ENCODE measurements around the gene HP.
A peak's percentile ranks its signal among the peaks of the same experiment; 100 is the strongest.
"Not testable (repeated sequence)": the region's sequence is repeated elsewhere in the genome, so short reads cannot be mapped to it uniquely, and the experiment has no call there.

Gene HP, protein sequence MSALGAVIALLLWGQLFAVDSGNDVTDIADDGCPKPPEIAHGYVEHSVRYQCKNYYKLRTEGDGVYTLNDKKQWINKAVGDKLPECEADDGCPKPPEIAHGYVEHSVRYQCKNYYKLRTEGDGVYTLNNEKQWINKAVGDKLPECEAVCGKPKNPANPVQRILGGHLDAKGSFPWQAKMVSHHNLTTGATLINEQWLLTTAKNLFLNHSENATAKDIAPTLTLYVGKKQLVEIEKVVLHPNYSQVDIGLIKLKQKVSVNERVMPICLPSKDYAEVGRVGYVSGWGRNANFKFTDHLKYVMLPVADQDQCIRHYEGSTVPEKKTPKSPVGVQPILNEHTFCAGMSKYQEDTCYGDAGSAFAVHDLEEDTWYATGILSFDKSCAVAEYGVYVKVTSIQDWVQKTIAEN

DNA sequence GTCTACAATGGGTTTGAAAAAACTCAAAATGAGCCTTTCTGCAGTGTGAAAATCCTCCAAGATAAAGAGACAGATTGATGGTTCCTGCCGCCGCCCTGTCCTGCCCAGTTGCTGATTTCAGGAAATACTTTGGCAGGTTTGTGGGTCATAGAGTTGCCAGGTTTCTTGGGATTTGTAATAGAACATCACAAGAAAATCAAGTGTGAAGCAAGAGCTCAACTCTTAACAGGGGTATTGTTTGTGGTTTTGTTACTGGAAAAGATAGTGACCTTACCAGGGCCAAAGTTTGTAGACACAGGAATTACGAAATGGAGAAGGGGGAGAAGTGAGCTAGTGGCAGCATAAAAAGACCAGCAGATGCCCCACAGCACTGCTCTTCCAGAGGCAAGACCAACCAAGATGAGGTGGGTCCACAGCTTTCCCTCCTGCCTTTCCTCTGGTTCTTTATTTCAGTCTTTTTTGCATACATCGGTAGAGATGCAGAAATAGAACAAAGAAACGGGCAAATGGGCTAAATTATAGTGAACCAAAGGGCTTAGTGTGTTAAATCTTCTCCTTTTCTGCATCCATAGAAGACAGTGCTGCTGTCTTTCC, at the start of gene HP:
Gene HP (plus strand): TSS at position 252 of the 594 bp plus-strand sequence. CDS start 148 bp downstream, at position 400.
- DNase-seq (ENCODE audit: low read depth) = not testable (repeated sequence)

DNA sequence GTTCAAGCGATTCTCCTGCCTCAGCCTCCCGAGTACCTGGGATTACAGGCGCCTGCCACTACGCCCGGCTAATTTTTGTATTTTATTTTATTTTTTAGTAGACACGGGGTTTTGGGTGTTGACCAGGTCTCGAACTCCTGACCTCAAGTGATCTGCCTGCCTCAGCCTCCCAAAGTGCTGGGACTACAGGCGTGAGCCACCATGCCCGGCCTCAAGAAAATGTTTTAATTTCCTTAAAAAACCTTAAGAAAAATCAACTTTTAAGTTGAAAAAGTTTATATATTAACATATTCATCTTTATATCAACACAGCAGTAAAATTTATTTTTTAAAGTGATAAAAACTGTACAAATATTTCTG, 46.3 kb upstream of the HP start:
- DNase-seq (ENCODE audit: low read depth) = not testable (repeated sequence)

DNA sequence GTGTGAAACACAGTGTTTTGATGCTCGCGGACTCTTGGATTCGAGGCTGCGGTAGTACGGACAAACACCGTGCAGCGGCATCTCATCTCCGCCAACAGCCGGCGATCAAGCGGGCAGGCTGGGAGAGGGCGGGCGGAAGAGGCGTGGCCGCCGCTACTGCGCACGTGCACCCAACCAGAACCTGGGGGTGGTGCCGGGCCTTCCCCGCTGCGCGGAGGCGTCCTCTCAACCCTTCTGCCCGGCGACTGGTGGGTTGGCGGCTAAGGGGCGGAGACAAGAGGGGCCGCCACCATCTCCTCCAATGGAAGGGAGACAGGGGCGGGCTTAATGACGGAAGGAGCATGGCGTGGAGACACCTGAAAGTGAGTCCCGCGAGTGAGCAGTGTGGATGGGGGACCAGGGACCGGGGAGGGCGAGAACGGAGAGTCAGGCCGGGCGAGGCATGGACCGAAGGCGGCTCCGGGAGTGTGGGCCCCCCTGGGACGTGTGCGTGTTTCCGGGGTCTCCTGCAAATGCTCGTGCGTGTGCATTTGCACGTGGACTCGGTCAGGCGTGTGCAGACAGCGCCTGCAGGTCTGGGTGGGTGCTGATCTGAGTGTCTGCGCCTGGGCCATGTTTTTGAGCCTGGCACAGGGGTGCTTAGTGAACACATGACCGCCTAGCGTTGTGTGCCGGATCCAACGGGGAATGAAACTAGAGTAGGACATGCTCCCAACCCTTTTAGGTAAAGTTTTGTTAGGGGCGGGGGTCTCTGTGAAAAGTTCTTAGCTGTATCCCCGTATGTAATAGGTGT, 45.7 kb upstream of the HP start, which contains the start of gene DHODH:
Gene DHODH (plus strand): TSS at position 321 of the 793 bp plus-strand sequence. CDS start 21 bp downstream, at position 342.
- peak; percentile 78 for DNase-seq (ENCODE audit: low read depth)

DNA sequence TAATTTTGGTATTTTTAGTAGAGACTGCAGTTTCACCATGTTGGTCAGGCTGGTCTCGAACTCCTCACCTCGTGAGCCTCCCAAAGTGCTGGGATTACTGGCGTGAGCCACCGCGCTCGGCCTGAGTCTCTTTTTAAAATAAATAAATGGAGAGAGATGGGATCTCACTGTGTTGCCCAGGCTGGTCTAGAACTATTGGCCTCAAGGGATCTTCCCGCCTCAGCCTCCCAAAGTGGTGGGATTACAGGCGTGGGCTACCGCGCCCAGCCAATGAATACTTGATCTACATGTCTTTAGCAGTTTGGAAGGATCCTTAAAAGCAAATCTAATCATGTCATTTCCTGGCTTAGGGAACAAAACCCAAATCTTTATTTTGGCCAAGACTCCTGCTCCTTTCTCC, 44.5 kb upstream of the HP start:
- no peak for DNase-seq (ENCODE audit: low read depth)

DNA sequence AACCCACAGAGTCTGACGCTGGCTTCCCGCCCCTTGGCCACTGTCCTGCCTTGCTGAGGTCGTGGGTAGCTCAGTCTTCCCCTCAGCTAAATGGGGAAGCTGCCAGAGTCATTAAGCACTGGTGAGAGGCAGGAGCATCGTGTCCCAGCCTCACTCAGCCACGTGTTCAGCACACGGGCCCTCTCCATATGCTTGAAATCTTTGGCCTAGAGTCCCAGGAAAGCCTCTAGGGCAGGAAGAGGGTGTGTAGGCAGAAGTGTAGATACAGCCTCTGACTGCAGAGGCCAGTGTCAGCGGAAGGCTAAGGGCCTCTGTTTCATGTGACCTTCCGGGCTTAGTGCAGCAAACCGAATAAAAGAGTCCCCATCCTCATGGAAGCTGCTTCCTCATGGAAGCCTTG, 41.7 kb upstream of the HP start:
- DNase-seq (ENCODE audit: low read depth) = no peak

DNA sequence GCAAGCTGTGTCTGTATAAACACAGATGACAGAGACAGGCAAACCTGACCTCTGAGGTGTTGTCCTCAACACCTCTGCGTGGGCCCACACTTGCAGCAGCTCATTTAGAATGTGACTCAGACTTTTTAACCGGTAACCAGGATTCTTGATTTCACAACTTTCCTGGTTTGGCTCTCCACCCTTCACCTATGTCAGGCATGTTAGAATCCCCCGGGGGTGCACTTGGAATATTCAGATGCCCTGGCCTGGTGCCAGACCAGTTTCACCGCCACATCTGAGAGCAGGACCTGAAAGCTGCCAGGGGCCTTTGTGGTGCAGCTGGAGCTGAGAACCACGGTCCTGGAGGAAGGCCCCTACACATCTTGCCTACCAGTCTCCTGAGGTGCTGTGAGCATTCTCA, 40.9 kb upstream of the HP start:
- DNase-seq (ENCODE audit: low read depth) = no peak

DNA sequence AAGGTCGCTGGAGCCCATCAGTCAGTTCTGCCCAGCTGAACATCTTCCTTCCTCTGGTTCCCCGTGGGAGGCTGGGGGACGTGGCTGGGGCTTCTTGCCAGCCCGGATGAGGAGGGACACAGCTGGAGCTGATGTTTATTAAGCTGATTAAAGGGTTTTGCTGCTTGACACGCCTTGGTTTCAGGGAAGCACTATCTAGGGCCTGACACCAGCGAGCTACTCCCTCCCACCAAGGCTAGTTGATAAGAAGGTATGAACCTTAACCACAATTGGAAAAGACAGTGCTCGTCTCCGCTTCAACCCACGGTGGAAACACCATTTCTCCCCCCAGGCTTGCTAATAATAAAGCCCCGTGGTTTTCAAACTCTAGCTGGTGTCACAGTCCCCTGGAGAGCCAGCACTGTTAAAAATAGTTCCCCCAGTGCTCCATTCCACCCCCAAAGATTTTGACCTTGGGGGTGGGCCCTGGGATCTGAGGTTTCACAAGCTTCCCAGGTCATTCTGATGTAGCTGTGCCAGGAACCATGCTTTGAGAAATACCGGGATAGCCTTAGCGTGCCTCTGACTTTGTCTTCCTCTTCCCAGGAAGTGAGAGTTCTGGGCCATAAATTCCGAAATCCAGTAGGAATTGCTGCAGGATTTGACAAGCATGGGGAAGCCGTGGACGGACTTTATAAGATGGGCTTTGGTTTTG, 40.3 kb upstream of the HP start:
- DNase-seq (ENCODE audit: low read depth) = no peak

DNA sequence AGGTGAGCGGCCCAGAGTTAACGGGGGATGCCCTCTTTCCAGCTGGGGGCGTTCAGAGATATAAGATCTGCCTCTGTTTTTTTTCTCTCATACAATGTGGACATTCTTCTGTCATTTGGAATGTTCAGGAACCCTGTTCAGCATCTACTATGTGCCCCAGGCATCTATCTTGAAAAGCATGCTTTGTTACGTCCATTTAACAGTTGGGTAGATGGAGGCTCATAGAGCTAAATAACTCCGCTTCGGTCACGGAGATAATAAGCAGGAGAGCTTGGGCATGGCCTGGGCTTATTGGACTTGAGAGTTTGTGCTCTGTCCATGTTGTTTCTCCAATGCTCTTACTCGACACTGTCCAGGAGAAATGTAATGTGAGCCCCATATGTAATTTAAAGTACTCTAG, 39.6 kb upstream of the HP start:
- no peak for DNase-seq (ENCODE audit: low read depth)

DNA sequence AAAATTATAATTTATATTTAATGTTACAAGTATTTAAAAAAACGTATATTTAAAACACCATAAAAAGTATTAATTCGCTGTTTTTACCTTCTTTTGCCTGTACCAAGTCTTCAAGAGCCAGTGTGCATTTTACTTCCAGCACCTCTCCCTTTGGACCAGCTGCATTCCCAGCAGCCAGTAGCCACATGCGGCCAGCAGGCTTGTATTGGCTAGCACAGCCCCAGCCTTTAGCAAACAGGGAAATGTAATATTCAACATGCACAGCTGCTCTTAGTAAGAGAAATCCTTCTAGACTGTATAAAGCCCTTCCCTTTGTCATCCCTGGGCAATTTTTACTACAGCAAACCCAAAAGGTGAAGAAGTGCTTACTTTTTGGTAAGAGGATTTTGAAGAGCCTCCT, 39.2 kb upstream of the HP start:
- no peak for DNase-seq (ENCODE audit: low read depth)

DNA sequence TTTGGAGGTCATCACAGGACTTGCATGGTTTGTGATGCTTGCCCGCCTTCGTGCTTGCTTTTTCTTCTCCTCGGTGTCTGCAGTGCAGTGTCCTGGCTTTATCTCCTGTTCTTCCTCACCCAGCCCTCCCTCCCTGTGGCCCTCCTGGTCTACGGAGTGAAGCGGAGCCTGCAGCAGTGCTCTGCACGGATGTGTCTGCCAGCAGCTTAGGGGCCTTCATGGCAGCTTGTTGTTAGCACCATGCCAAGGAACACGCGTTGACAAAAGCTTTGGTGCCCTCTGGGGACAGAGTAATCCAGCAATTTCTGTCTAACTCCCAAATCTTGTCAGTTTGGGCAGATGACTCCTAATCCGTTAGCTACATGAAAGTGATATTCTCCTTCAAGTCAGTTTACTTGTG, 35.8 kb upstream of the HP start:
- no peak for DNase-seq (ENCODE audit: low read depth)

DNA sequence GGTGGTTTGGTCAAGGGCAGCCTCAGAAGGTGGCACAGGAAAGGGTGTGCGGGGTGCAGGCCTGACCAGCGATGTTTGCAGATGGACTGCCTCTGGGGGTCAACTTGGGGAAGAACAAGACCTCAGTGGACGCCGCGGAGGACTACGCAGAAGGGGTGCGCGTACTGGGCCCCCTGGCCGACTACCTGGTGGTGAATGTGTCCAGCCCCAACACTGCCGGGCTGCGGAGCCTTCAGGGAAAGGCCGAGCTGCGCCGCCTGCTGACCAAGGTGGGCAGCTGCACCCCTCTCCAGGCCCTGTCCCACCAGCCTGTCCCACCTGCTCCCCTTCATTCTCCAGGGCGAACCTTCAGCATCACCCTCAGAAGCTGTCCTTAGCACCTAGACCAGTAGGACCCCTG, 33.3 kb upstream of the HP start:
- DNase-seq (ENCODE audit: low read depth) = no peak

DNA sequence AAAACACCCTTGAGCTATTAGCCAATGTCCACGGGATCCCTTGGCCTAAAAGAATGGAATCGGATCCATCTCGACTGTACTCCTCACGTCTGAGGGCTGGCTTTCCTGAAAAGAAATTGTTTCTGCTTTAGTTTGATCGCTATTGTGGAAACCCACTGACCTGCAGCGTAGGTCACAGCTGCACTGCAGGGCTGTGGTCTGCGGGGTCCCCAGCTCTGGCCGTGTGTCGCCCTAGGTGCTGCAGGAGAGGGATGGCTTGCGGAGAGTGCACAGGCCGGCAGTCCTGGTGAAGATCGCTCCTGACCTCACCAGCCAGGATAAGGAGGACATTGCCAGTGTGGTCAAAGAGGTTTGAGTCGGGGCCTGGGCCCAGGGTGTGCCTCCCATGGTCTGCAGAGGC, 32.2 kb upstream of the HP start:
- DNase-seq (ENCODE audit: low read depth) = no peak

DNA sequence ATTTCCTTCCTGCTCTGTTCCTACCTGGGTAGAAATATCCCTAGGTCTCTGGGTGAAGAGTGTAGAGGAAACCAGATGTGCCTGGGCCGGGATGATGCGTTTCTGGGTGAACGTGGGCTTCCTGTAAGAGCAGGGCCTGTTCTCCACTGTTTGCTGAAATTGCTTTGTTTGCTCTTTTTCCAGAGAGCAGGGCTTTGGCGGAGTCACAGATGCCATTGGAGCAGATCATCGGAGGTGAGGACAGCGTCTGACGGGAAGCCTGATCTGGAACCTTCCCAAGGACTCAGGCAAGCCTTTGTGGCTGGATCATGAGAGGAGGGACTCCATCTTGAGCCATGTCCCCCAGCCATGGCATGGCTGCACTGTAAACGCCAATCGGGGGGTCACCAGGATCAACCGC, 30.3 kb upstream of the HP start:
- no peak for DNase-seq (ENCODE audit: low read depth)

DNA sequence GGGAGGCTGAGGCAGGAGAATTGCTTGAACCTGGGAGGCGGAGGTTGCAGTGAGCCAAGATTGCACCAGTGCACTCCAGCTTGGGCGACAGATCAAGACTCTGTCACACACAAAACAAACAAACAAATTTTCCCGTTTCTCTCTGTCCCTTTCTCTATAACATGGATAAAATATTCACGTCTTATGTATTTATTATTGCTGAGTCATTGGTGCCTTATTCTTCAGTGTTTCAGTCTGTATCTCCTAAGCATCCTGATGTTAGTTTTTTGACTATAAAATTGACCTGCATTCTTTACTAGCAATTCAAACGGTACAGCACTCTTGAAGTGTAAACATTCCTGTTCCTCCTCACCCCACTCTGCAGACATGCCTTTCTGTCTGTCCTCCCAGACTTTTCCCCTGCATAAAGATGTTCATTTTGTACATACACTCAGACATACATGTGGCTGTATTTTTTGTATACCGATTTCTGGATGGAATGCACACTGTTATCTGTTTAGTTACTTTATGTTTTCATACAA, 29.4 kb upstream of the HP start:
- DNase-seq (ENCODE audit: low read depth) = no peak

DNA sequence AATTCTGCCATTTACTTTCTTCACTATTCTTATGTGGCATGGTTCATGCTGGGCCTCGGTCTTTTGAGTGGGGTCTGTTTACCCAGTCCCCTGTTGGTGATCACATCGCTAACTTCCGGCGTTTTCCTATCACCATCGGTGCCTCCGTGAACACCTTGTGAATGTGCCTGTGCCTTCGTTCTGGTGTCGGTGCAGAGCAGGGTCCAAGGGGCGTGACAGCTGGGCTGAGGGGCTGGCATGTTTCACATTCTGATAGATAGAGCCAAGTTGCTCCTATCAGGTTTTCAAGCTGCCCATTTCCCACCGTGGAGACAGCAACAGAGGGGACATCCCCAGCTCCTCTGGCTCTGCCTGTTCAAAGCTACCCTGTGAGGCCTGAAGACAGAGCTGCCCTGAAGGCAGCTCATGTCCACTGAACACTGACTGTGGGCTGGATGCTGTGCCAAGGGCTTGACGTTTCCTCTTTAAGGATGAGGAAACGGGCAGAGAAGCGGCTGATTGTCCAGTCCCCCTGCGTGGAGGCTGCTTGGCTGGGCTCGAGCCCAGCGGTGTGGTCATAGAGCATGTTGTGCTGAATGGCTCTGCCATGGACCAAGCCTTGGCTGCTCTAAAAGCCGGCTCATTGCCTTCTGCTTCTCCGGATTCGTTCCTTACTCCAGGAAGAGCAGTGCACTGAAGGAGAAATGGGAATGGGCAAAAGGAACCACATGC, 28.7 kb upstream of the HP start:
- no peak for DNase-seq (ENCODE audit: low read depth)

DNA sequence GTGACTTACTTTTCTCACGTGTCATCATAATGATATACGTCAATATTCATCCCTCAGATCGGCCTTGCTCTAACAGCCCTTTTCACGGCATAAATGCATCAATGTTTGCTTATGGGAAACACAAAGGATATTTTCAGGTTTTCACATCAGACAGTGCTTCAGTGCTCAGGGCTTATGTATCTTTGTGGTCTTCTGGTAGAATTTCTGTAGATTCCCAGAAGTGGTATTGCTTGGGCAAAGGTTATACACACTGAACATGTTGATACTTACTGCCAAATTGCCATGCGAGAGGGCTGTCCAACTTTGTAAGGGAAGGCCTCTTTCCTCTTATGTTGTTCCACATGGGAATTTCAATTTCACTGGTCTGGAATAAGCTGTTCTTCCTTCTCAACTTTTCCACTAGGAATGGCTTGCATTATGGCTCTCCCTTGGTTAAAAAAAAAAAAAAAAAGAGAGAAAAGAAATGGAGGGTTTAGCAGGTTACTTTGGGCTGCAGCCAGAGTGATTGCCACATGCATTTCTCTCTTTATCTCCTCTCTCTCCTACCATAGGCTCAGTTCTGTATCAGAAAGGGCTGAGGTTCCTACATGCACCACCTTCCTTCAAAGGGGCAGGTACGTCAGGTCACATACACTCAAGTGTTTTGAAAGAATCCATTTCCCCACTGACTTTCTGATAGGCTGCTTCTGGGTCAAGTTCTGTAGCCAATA, 26.5 kb upstream of the HP start:
- no peak for DNase-seq (ENCODE audit: low read depth)

DNA sequence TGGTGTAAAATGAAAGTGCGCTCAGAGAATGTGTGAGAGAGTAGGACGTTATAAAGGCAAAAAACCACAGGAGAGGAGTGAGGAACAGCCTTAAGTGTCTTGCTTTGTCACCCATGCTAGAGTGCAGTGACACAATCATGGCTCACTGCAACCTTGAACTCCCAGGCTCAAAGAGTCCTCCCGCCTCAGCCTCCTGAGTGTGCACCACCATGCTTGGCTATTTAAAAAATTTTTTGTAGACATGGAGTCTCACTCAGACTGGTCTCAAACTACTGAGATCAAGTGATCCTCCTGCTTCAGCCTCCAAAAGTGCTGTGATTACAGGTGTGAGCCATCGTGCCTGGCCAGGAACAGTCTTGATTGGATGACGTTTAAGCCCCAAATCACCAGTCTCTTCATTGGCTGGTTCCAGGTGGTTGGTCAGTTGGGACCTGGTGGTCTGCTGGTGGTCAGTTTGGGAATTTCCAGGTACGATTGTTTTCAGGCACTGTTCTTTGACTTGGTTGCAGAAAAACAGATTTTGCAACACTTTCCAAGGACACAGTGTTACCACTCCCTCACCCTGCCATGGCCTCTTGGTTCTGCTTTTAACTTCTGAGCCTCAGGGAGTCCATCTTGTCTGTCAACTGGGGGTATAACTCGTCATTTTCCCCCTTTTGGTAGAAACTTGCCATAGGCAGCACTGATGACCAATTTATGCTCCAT, 24.6 kb upstream of the HP start:
- DNase-seq (ENCODE audit: low read depth) = no peak

DNA sequence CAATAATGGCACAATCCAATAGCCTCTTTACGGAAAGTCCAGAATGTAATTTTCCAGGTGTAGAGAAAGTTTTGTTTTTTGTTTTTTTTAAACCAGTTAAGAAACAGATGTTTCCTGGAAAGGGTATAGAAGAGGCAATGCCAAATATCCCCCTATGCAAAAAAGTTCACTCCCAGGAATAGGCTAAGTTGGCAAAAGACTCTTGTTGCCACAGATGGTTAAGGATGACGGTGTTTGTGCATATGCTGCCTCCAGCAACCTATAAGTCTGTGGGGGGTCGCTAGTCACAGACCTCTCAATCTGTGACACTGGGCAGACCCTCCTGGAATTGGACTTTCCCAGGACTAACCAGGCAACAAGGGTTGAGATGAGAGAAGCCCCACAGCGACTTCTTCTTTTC, 20.9 kb upstream of the HP start:
- no peak for DNase-seq (ENCODE audit: low read depth)

DNA sequence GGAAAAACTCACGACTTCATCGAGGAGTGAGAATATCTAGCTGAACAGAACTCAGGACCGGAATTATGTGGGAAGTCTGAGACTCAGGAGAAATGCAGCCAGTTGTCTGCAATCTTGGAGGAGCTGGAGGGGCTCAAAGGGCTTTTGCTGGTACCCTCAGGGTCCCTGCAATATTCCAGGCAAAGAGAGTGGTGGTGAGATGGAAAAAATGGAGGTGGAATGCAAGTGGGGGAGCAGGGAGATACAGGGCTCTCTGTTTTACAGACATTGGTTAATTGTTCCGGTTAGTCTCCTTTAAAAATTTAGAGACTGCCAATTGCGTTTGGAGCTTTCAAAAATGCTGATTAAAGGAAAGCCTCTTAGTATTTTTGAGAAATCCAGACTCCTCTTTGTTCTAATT, 18.2 kb upstream of the HP start:
- DNase-seq (ENCODE audit: low read depth) = no peak

DNA sequence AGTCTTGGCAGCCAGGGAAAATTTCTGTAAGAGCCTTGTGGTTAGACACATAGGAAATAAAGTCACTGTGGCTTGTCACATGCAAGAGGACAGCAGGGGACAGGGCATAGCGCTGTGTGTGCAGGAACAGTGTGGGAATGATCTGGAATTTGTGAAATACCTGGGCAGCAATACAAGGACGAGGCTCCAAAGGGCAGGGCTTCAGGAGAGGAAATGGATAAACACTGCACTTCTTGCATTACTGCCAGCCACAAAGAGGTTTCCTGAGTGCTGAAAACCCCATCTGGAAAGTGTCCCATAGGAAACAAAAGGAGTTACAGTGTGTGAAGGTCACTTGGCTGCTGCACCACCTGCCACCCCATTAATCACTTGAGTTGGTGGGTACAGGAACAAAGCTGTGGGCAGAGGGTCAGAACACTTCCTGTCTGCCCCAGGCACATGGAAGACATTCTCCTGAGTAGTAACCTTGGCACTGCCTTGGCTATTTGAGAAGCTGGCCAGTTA, 12.1 kb upstream of the HP start:
- DNase-seq (ENCODE audit: low read depth) = no peak

Measured in HS-5 (cell line).